ENCODE measurements around the gene SMU1.
"Not testable (repeated sequence)": the region's sequence is repeated elsewhere in the genome, so short reads cannot be mapped to it uniquely, and the experiment has no call there.

SMU1 gene

GRCh38 chr9:33013962-33014664 is 62.4 kb downstream of the SMU1 start:
- DNase-seq (ENCODE audit: low spot score) = no peak

- no peak for DNase-seq (ENCODE audit: low spot score)
Observed at GRCh38 chr9:33012328-33013069, 64.0 kb downstream of the SMU1 start.

GRCh38 chr9:33011831-33012230 is 64.6 kb downstream of the SMU1 start:
- DNase-seq (ENCODE audit: low spot score) = no peak

- DNase-seq (ENCODE audit: low spot score) = no peak
Observed at GRCh38 chr9:33007755-33008154, 68.7 kb downstream of the SMU1 start.

GRCh38 chr9:33005335-33005734 is 71.1 kb downstream of the SMU1 start:
- not testable (repeated sequence) for DNase-seq (ENCODE audit: low spot score)

DNA sequence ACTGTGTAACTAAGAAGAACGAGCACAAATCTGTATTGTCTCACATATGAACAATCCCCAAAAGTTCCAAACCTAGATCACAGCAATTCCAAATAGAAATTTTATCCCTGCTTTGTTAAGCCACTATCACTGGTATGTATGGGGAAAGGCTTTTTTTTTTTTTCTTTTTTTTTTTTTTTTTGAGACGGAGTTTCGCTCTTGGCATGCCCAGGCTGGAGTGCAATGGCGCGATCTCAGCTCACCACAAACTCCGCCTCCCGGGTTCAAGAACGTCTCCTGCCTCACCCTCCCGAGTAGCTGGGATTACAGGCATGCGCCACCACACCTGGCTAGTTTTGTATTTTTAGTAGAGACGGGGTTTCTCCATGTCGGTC is 75.8 kb downstream of the SMU1 start:
- not testable (repeated sequence) for DNase-seq (ENCODE audit: low spot score)

- DNase-seq (ENCODE audit: low spot score) = no peak
Observed at GRCh38 chr9:32992595-32993238, 83.8 kb downstream of the SMU1 start.

- DNase-seq (ENCODE audit: low spot score) = no peak
Observed at GRCh38 chr9:32991897-32992594, 84.4 kb downstream of the SMU1 start.
